ENCODE measurements around the gene SHC2. TPM values are rescaled to one million over a fixed set of nuclear protein-coding genes. Genes with fewer than 3 reads are reported as not detected.

The SHC2 gene
- total and polyA plus RNA-seq, 4 donors, result 11.2 to 23.1 (median 14.5) TPM

DNA sequence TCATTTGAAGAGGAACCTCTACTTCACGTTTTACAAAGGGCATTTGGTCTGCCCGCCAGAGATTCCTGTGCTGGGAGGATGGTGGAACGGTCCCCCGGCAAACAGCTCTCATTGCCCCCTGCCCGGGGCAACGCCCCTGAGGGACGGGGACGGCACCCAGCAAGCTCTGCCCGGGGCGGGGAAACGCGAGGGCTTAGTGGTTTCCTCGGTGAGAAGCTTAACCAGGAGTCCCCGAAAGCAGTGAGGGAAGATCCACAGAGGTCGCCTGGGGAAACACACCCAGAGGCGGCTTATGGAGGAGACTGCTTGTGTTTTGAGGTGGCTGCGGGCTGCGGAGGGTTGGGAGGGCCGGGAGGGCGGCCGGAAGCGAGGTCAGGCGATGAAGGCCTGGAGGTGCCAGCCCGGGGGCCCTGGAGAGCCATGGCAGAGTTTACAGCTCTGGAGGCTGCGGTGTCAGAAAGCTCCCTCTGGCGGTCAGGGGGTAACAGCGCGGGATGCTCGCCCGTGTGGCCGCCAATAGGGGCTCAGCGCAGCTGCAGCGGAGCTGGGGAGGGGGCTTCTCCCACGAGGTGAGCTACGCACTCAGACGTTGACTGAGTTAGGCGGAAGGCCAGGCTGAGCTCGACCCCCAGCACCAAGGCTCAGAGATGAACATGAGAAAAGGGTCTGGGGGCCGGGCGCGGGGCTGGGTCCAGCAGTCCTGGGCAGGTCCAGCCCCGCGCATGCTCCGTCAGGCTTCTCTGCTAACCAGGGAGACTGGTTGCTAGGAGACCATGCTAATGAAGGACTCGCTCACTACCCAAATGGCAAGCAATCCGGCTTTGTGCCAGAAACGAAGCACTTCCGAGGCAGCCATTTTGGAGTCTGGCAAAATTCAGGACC is 45.8 kb upstream of the SHC2 start:
- Histone ChIP-seq H3K27me3 (ENCODE audit: control insufficient read depth in 3 of 3, insufficient read depth in 3 of 3, low read length in 2 of 3) (no peaks in the 10 kb centered on the region), H3K9me3 (ENCODE audit: control insufficient read depth in 4 of 4, insufficient read depth in 3 of 4, low read length in 3 of 4) (no peaks in the 10 kb centered on the region), H3K9ac (ENCODE audit: insufficient read depth in 1 of 2, low read length in 2 of 2) (peak overlapping the region; percentile 63 to 66), H3K36me3 (ENCODE audit: control insufficient read depth in 4 of 4, insufficient read depth in 4 of 4, low read length in 4 of 4) (peaks cover 0 to 6% (median 2%) of the 10 kb centered on the region in 4 donors), H3K4me3 (peak overlapping the region; percentile 38), H3K27ac (ENCODE audit: low read depth in 1 of 2, low read length in 1 of 2) (peak overlapping the region; percentile 92 to 98), H3K4me1 (ENCODE audit: control insufficient read depth in 5 of 5, insufficient read depth in 5 of 5, low read length in 5 of 5) (peaks cover 0 to 21% (median 5%) of the 10 kb centered on the region in 5 donors)
- ATAC-seq (ENCODE audit: insufficient read depth, low FRiP score), result peak; percentile 86
- WGBS, 2 donors, result 3 to 4% methylated on average over 46 to 48 of the region's 48 CpGs
- TF ChIP-seq CTCF (IDR thresholded peaks at IDR 0.05; ENCODE audit: control extremely low read depth, extremely low read depth), result peak; percentile 91
- DNase-seq, result peak; percentile 100

- no peak for TF ChIP-seq CTCF (IDR thresholded peaks at IDR 0.05; ENCODE audit: control extremely low read depth, extremely low read depth)
- Histone ChIP-seq H3K9ac (ENCODE audit: insufficient read depth in 1 of 2, low read length in 2 of 2) (no peak overlapping the region), H3K9me3 (ENCODE audit: control insufficient read depth in 4 of 4, insufficient read depth in 3 of 4, low read length in 3 of 4) (no peaks in the 10 kb centered on the region), H3K4me1 (ENCODE audit: control insufficient read depth in 5 of 5, insufficient read depth in 5 of 5, low read length in 5 of 5) (peaks cover 0 to 15% (median 5%) of the 10 kb centered on the region in 5 donors), H3K36me3 (ENCODE audit: control insufficient read depth in 4 of 4, insufficient read depth in 4 of 4, low read length in 4 of 4) (peaks cover 0 to 6% (median under 1%) of the 10 kb centered on the region in 4 donors), H3K4me3 (no peak overlapping the region), H3K27me3 (ENCODE audit: control insufficient read depth in 3 of 3, insufficient read depth in 3 of 3, low read length in 2 of 3) (peaks cover 0 to 4% (median 3%) of the 10 kb centered on the region in 3 donors), H3K27ac (ENCODE audit: low read depth in 1 of 2, low read length in 1 of 2) (no peak overlapping the region)
- WGBS, 2 donors, result 91 to 94% methylated on average over 14 of the region's 14 CpGs
- DNase-seq (no peak), ATAC-seq (ENCODE audit: insufficient read depth, low FRiP score) (no peak)
These were observed 43.8 kb upstream of the SHC2 start for GRCh38 chr19:504616-505015.

GRCh38 chr19:501646-502045 is 40.8 kb upstream of the SHC2 start:
- H3K27me3 ChIP-seq (ENCODE audit: control insufficient read depth in 3 of 3, insufficient read depth in 3 of 3, low read length in 2 of 3), result peaks cover 0 to 21% (median 13%) of the 10 kb centered on the region in 3 donors
- peaks cover 0 to 9% (median 0%) of the 10 kb centered on the region in 5 donors for H3K4me1 ChIP-seq (ENCODE audit: control insufficient read depth in 5 of 5, insufficient read depth in 5 of 5, low read length in 5 of 5)
- ATAC-seq (ENCODE audit: insufficient read depth, low FRiP score) (no peak), DNase-seq (no peak)
- peaks cover 0 to 3% (median 0%) of the 10 kb centered on the region in 4 donors for H3K9me3 ChIP-seq (ENCODE audit: control insufficient read depth in 4 of 4, insufficient read depth in 3 of 4, low read length in 3 of 4)
- TF ChIP-seq CTCF (IDR thresholded peaks at IDR 0.05; ENCODE audit: control extremely low read depth, extremely low read depth), result no peak
- no peaks in the 10 kb centered on the region for H3K36me3 ChIP-seq (ENCODE audit: control insufficient read depth in 4 of 4, insufficient read depth in 4 of 4, low read length in 4 of 4)
- H3K27ac ChIP-seq (ENCODE audit: low read depth in 1 of 2, low read length in 1 of 2), result no peak overlapping the region
- H3K9ac ChIP-seq (ENCODE audit: insufficient read depth in 1 of 2, low read length in 2 of 2), result no peak overlapping the region
- WGBS, 2 donors, result 81 to 90% methylated on average over 17 of the region's 17 CpGs
- no peak overlapping the region for H3K4me3 ChIP-seq

Measured in lung (tissue), 12 donors.